HepG2 (cell line): ENCODE data around the gene CDR2L. TPM values are rescaled to one million over a fixed set of nuclear protein-coding genes. Genes with fewer than 3 reads are reported as not detected.

Source experiments
- GLI4 ChIP-seq: sonication (generic); formaldehyde crosslinking; IDR thresholded peaks from 2 replicates; pipeline ENCODE4 v1.5.1; 2020; ENCODE audit warnings: missing genetic modification reagents, mild to moderate bottlenecking, moderate library complexity, borderline replicate concordance
- NFYB ChIP-seq: sonication (generic); formaldehyde crosslinking; IDR thresholded peaks from 2 replicates; pipeline ENCODE4 v1.4.0; 2020; ENCODE audit warnings: missing genetic modification reagents
- PRPF4 ChIP-seq: fragments of 200-400 bp; formaldehyde crosslinking; IDR thresholded peaks from 2 replicates; pipeline ENCODE4 v1.6.1; 2016; ENCODE audit warnings: low read length, low read depth; ENCODE audit not compliant: poor library complexity, severe bottlenecking
- RBAK ChIP-seq: sonication (generic); formaldehyde crosslinking; IDR thresholded peaks from 2 replicates; pipeline ENCODE4 v1.5.1; 2020; ENCODE audit warnings: mild to moderate bottlenecking, missing genetic modification reagents
- SALL1 ChIP-seq: sonication (generic); formaldehyde crosslinking; IDR thresholded peaks from 2 replicates; pipeline ENCODE4 v1.8.0; 2022; ENCODE audit warnings: mild to moderate bottlenecking, missing genetic modification reagents
- THYN1 ChIP-seq: sonication (generic); formaldehyde crosslinking; IDR thresholded peaks from 2 replicates; pipeline ENCODE4 v1.8.1; 2023; ENCODE audit warnings: low read depth, mild to moderate bottlenecking, moderate library complexity, missing genetic modification reagents, borderline replicate concordance
- ZNF335 ChIP-seq: sonication (generic); formaldehyde crosslinking; IDR thresholded peaks from 2 replicates; pipeline ENCODE4 v1.4.0; 2020; ENCODE audit warnings: missing genetic modification reagents
- ZNF737 ChIP-seq: sonication (generic); formaldehyde crosslinking; IDR thresholded peaks from 2 replicates; pipeline ENCODE4 v1.5.0; 2020; ENCODE audit warnings: missing genetic modification reagents, mild to moderate bottlenecking, borderline replicate concordance
- ZNF879 ChIP-seq: sonication (generic); formaldehyde crosslinking; IDR thresholded peaks from 2 replicates; pipeline ENCODE4 v1.8.1; 2023; ENCODE audit warnings: missing genetic modification reagents
- polyA plus RNA-seq, 8 experiments: library from polyadenylated mRNA; depleted of rRNA in 3 of 8; stranded (reverse) in 7 of 8; unstranded in 1 of 8; fragments of >200 nt; fragmentation: Illumina TruSeq in 4 of 8; extraction: Trizol in 4 of 8; gene quantifications; 2 replicates each; pipeline versions ENCODE4 v1.2.1 to v1.2.3, GENCODE V29; 2011 to 2016; ENCODE audit warnings: low read depth in 4 of 8, missing spikeins in 1 of 8, mixed read lengths in 1 of 8; ENCODE audit not compliant: insufficient read depth in 1 of 8
- total RNA-seq, 5 experiments: library from RNA; depleted of rRNA; stranded (reverse); fragments of >200 nt; fragmentation: Illumina TruSeq; extraction: Trizol; gene quantifications; 2 replicates each; pipeline ENCODE4 v1.2.3, GENCODE V29; 2016; ENCODE audit warnings: low read depth in 1 of 5
- TF ChIP-seq, protein P1 (sequence below): IDR thresholded peaks from 2 replicates; pipeline ENCODE4 v1.6.1; 2012; ENCODE audit warnings: low read depth, low read length, improper control_type of control experiment
- TF ChIP-seq, protein P2 (sequence below): sonication (generic); formaldehyde crosslinking; IDR thresholded peaks from 2 replicates; pipeline ENCODE4 v1.5.0; 2020; ENCODE audit warnings: missing genetic modification reagents
- TF ChIP-seq, protein P3 (sequence below): sonication (generic); formaldehyde crosslinking; IDR thresholded peaks from 2 replicates; pipeline ENCODE4 v1.4.0; 2020; ENCODE audit warnings: missing genetic modification reagents
- TF ChIP-seq, protein P4 (sequence below): sonication (generic); formaldehyde crosslinking; IDR thresholded peaks from 2 replicates; pipeline ENCODE4 v1.8.1; 2023; ENCODE audit warnings: mild to moderate bottlenecking, missing genetic modification reagents
- TF ChIP-seq, protein P5 (sequence below): sonication (generic); formaldehyde crosslinking; IDR thresholded peaks from 2 replicates; pipeline ENCODE4 v1.4.0; 2020; ENCODE audit warnings: low read depth, mild to moderate bottlenecking, missing genetic modification reagents
- TF ChIP-seq, protein P6 (sequence below): sonication (generic); formaldehyde crosslinking; IDR thresholded peaks from 2 replicates; pipeline ENCODE4 v1.5.0; 2020; ENCODE audit warnings: missing genetic modification reagents, mild to moderate bottlenecking, borderline replicate concordance
- TF ChIP-seq, protein P7 (sequence below): sonication (generic); formaldehyde crosslinking; IDR thresholded peaks from 2 replicates; pipeline ENCODE4 v1.8.1; 2023; ENCODE audit warnings: mild to moderate bottlenecking, moderate library complexity, missing genetic modification reagents

Gene CDR2L
- total and polyA plus RNA-seq, 2 of the 13 experiments (the other 11 are each of a cell fraction or from before 2014, with no cell fraction given) = 1.9 to 2.1 TPM

DNA sequence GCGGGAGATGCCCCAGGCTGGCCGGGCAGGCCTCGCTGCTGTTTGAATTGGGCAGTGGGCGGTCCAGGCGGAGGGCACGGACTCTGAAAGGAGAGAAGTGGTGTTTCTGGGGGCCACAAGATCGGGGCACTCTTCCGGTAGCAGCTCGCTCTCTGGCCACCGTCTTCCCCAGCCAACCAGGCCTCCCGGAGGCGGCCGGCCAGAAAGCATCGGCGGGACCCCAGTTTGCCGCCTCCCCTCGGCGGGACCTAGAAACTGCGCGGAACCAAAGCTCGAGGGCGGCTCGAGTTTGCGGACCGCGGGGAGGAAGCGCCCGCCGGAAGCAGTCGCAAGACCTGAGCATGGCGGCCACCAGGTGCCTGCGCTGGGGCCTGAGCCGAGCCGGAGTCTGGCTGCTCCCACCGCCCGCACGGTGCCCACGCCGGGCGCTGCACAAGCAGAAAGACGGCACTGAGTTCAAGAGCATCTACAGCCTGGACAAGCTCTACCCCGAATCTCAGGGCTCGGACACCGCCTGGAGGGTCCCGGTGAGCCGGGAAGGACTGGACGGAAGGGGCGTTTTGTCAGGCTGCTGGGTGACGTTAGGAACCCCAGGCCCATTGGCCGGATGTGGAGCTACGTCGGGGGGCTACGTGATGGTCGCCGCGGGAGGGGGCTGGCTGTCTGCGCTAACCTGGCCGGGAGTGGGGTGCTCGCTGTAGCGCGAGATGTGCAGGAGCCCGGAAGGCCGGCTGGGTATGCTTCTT, 25.1 kb downstream of the CDR2L start, which contains the start of gene MRPL58 (continued):
- TF ChIP-seq, protein P1, sequence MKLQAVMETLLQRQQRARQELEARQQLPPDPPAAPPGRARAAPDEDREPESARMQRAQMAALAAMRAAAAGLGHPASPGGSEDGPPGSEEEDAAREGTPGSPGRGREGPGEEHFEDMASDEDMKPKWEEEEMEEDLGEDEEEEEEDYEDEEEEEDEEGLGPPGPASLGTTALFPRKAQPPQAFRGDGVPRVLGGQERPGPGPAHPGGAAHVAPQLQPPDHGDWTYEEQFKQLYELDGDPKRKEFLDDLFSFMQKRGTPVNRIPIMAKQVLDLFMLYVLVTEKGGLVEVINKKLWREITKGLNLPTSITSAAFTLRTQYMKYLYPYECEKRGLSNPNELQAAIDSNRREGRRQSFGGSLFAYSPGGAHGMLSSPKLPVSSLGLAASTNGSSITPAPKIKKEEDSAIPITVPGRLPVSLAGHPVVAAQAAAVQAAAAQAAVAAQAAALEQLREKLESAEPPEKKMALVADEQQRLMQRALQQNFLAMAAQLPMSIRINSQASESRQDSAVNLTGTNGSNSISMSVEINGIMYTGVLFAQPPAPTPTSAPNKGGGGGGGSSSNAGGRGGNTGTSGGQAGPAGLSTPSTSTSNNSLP = no peak
- TF ChIP-seq, protein P2, sequence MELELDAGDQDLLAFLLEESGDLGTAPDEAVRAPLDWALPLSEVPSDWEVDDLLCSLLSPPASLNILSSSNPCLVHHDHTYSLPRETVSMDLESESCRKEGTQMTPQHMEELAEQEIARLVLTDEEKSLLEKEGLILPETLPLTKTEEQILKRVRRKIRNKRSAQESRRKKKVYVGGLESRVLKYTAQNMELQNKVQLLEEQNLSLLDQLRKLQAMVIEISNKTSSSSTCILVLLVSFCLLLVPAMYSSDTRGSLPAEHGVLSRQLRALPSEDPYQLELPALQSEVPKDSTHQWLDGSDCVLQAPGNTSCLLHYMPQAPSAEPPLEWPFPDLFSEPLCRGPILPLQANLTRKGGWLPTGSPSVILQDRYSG (CRISPR knock-in tag) = peak; percentile 89
- TF ChIP-seq GLI4 (CRISPR knock-in tag) (peak; percentile 77; the same call in 1 of the 2 replicates), ZNF335 (peak; percentile 99), ZNF737 (CRISPR knock-in tag) (no peak; the same call in 1 of the 2 replicates), ZNF879 (CRISPR knock-in tag) (peak; percentile 91; the same call in 1 of the 2 replicates), NFYB (CRISPR knock-in tag) (peak; percentile 62), SALL1 (CRISPR knock-in tag) (peak; percentile 95), PRPF4 (no peak), THYN1 (CRISPR knock-in tag) (no peak; the same call in 1 of the 2 replicates), RBAK (no peak; the same call in 1 of the 2 replicates)
- TF ChIP-seq, protein P3, sequence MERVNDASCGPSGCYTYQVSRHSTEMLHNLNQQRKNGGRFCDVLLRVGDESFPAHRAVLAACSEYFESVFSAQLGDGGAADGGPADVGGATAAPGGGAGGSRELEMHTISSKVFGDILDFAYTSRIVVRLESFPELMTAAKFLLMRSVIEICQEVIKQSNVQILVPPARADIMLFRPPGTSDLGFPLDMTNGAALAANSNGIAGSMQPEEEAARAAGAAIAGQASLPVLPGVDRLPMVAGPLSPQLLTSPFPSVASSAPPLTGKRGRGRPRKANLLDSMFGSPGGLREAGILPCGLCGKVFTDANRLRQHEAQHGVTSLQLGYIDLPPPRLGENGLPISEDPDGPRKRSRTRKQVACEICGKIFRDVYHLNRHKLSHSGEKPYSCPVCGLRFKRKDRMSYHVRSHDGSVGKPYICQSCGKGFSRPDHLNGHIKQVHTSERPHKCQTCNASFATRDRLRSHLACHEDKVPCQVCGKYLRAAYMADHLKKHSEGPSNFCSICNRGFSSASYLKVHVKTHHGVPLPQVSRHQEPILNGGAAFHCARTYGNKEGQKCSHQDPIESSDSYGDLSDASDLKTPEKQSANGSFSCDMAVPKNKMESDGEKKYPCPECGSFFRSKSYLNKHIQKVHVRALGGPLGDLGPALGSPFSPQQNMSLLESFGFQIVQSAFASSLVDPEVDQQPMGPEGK (CRISPR knock-in tag) = peak; percentile 97
- TF ChIP-seq, protein P4, sequence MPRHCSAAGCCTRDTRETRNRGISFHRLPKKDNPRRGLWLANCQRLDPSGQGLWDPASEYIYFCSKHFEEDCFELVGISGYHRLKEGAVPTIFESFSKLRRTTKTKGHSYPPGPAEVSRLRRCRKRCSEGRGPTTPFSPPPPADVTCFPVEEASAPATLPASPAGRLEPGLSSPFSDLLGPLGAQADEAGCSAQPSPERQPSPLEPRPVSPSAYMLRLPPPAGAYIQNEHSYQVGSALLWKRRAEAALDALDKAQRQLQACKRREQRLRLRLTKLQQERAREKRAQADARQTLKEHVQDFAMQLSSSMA (CRISPR knock-in tag) = peak; percentile 97
- TF ChIP-seq, protein P5, sequence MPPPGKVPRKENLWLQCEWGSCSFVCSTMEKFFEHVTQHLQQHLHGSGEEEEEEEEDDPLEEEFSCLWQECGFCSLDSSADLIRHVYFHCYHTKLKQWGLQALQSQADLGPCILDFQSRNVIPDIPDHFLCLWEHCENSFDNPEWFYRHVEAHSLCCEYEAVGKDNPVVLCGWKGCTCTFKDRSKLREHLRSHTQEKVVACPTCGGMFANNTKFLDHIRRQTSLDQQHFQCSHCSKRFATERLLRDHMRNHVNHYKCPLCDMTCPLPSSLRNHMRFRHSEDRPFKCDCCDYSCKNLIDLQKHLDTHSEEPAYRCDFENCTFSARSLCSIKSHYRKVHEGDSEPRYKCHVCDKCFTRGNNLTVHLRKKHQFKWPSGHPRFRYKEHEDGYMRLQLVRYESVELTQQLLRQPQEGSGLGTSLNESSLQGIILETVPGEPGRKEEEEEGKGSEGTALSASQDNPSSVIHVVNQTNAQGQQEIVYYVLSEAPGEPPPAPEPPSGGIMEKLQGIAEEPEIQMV (CRISPR knock-in tag) = peak; percentile 93
- TF ChIP-seq, protein P6, sequence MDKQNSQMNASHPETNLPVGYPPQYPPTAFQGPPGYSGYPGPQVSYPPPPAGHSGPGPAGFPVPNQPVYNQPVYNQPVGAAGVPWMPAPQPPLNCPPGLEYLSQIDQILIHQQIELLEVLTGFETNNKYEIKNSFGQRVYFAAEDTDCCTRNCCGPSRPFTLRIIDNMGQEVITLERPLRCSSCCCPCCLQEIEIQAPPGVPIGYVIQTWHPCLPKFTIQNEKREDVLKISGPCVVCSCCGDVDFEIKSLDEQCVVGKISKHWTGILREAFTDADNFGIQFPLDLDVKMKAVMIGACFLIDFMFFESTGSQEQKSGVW (CRISPR knock-in tag) = peak; percentile 84
- TF ChIP-seq, protein P7, sequence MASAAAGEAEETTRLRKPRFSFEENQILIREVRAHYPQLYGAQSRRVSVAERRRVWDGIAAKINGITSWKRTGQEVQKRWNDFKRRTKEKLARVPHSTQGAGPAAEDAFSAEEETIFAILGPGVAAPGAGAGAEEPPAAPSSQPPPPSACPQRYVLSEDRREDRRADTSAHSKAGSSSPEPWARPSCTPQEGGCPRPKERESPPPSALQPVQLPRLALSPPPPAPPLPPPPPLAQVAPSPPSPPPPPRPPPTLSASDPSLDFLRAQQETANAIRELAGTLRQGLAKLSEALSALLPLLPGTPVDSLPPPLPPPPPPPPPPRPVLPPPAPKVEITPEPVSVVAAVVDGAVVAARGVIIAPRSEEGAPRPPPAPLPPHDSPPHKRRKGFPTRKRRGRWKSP (CRISPR knock-in tag) = peak; percentile 93
